ENCODE measurements around the gene POLR3F.

The POLR3F gene

DNA sequence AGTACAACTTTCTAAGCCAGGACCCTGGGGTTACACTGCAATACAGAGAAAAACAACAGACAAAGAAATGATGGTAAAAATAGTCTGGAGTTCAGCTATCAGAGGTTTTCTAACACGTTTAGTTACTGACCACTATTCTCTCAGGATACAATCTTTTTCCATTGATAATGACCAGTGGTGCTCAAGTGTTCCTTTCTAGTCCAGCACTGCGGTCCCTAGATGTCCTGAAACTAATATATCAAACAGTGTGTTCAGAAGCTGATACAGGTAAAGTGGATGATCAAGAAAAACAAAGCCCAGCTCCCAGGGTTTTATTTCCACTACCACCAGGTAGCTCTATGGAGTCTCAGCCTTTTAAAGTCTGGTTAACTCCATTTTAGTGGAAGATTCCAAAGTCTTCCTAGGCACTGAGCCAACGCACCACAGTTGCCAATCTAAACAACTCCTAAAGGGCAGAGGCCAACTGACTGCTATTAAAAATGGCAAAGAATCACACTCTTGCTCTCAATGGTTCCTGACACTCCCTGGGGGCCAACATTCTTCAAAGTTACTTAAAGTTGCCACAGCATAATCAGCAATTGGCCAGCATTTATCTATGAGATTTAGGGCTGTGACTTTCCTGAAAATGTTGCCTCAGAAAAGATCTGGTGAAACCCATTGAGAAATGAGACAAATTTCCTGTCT lies 38.6 kb upstream of the POLR3F start:
- H3K9ac ChIP-seq (ENCODE audit: low read depth, low read length), result no peak overlapping the region
- no peak overlapping the region for H3K27ac ChIP-seq (ENCODE audit: low read length)
- no peaks in the 10 kb centered on the region for H3K4me1 ChIP-seq (ENCODE audit: insufficient read depth, low read length)
- no peaks in the 10 kb centered on the region for H3K36me3 ChIP-seq (ENCODE audit: insufficient read depth, low read length)
- H3K4me3 ChIP-seq (ENCODE audit: low read depth in 1 of 2, low read length in 2 of 2), result no peak overlapping the region
- no peak overlapping the region for H3K4me2 ChIP-seq (ENCODE audit: insufficient read depth, low read length)
- no peak for TF ChIP-seq EZH2 (IDR thresholded peaks at IDR 0.05; ENCODE audit: borderline replicate concordance, low read depth, low read length, severe bottlenecking)
- TF ChIP-seq, protein P1, sequence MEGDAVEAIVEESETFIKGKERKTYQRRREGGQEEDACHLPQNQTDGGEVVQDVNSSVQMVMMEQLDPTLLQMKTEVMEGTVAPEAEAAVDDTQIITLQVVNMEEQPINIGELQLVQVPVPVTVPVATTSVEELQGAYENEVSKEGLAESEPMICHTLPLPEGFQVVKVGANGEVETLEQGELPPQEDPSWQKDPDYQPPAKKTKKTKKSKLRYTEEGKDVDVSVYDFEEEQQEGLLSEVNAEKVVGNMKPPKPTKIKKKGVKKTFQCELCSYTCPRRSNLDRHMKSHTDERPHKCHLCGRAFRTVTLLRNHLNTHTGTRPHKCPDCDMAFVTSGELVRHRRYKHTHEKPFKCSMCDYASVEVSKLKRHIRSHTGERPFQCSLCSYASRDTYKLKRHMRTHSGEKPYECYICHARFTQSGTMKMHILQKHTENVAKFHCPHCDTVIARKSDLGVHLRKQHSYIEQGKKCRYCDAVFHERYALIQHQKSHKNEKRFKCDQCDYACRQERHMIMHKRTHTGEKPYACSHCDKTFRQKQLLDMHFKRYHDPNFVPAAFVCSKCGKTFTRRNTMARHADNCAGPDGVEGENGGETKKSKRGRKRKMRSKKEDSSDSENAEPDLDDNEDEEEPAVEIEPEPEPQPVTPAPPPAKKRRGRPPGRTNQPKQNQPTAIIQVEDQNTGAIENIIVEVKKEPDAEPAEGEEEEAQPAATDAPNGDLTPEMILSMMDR (IDR thresholded peaks at IDR 0.05; ENCODE audit: borderline replicate concordance, extremely low read depth, low read length, poor library complexity, severe bottlenecking), result no peak
- H3K27me3 ChIP-seq (ENCODE audit: insufficient read depth, low read length, poor library complexity), result no peaks in the 10 kb centered on the region
- no peak for ATAC-seq (ENCODE audit: insufficient read depth, low read depth)
- no peaks in the 10 kb centered on the region for H4K20me1 ChIP-seq (ENCODE audit: insufficient read depth, low read length)
- no peaks in the 10 kb centered on the region for H3K9me3 ChIP-seq (ENCODE audit: insufficient read depth, low read length, severe bottlenecking)
- DNase-seq, result no peak
- H2AFZ ChIP-seq (ENCODE audit: low read depth, low read length), result no peak overlapping the region
- H3K79me2 ChIP-seq (ENCODE audit: insufficient read depth, low read length), result no peaks in the 10 kb centered on the region

DNA sequence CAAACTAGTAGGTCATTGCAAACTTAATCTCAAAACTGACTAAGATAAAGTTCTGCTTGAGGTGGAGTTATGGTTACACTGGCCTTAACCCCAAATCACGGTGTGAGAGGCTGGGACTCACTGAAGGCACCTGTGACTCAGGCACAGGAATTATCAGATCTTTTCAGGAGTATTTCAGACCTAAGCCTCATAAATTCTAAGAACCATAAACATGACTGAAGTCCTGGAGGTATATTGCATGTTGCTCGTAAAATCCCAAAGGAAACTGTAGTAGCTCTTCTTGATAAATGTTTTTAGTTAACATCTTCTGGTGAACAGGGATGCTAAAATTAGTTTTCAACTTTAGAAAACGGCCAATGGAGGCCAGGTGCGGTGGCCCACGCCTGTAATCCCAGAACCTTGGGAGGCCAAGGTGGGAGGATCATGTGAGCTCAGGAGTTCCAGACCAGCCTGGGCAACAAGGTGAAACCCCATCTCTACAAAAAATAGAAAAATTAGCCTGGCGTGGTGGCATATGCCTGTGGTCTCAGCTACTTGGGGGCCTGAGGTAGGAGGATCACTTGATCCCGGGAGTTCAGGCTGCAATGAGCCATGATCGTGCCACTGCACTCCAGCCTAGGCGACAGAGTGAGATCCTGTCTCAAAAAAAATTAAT lies 36.9 kb upstream of the POLR3F start:
- Histone ChIP-seq H3K27ac (ENCODE audit: low read length) (no peak overlapping the region), H3K27me3 (ENCODE audit: insufficient read depth, low read length, poor library complexity) (no peaks in the 10 kb centered on the region), H3K36me3 (ENCODE audit: insufficient read depth, low read length) (no peaks in the 10 kb centered on the region), H3K4me2 (ENCODE audit: insufficient read depth, low read length) (no peak overlapping the region), H3K9ac (ENCODE audit: low read depth, low read length) (no peak overlapping the region), H4K20me1 (ENCODE audit: insufficient read depth, low read length) (no peaks in the 10 kb centered on the region), H3K4me3 (ENCODE audit: low read depth in 1 of 2, low read length in 2 of 2) (no peak overlapping the region), H3K4me1 (ENCODE audit: insufficient read depth, low read length) (no peaks in the 10 kb centered on the region), H3K9me3 (ENCODE audit: insufficient read depth, low read length, severe bottlenecking) (no peaks in the 10 kb centered on the region), H3K79me2 (ENCODE audit: insufficient read depth, low read length) (no peaks in the 10 kb centered on the region), H2AFZ (ENCODE audit: low read depth, low read length) (no peak overlapping the region)
- ATAC-seq (ENCODE audit: insufficient read depth, low read depth), result no peak
- TF ChIP-seq, protein P1 (IDR thresholded peaks at IDR 0.05; ENCODE audit: borderline replicate concordance, extremely low read depth, low read length, poor library complexity, severe bottlenecking), result no peak
- TF ChIP-seq EZH2 (IDR thresholded peaks at IDR 0.05; ENCODE audit: borderline replicate concordance, low read depth, low read length, severe bottlenecking), result no peak
- DNase-seq, result no peak

DNA sequence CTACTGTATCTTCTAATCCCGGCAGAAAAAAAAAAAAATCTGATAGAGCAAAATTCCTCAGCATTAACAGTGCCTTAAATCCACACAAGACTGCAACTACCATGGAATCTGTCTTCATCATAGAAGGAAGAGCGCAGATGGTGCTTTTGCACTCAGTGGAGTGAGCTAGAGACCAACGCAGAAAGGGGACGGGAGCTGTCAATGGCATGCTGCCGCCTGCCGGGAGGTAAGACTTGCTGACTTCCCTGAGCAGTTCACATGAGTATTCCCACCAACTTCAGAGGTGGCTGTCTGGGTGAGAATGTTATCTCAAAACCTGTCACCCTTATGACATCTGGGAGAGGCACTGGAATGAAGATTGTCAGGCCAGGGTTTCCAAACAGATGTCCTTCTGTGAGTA lies 36.0 kb upstream of the POLR3F start:
- Histone ChIP-seq H2AFZ (ENCODE audit: low read depth, low read length) (no peak overlapping the region), H3K36me3 (ENCODE audit: insufficient read depth, low read length) (no peaks in the 10 kb centered on the region), H3K9ac (ENCODE audit: low read depth, low read length) (no peak overlapping the region), H4K20me1 (ENCODE audit: insufficient read depth, low read length) (no peaks in the 10 kb centered on the region), H3K9me3 (ENCODE audit: insufficient read depth, low read length, severe bottlenecking) (no peaks in the 10 kb centered on the region), H3K79me2 (ENCODE audit: insufficient read depth, low read length) (no peaks in the 10 kb centered on the region), H3K4me2 (ENCODE audit: insufficient read depth, low read length) (no peak overlapping the region), H3K27me3 (ENCODE audit: insufficient read depth, low read length, poor library complexity) (no peaks in the 10 kb centered on the region), H3K4me3 (ENCODE audit: low read depth in 1 of 2, low read length in 2 of 2) (no peak overlapping the region), H3K27ac (ENCODE audit: low read length) (no peak overlapping the region), H3K4me1 (ENCODE audit: insufficient read depth, low read length) (no peaks in the 10 kb centered on the region)
- ATAC-seq (ENCODE audit: insufficient read depth, low read depth) (no peak), DNase-seq (no peak)
- TF ChIP-seq EZH2 (IDR thresholded peaks at IDR 0.05; ENCODE audit: borderline replicate concordance, low read depth, low read length, severe bottlenecking), result no peak
- TF ChIP-seq, protein P1 (IDR thresholded peaks at IDR 0.05; ENCODE audit: borderline replicate concordance, extremely low read depth, low read length, poor library complexity, severe bottlenecking), result no peak

All from DND-41 (cell line).